ENCODE measurements around the gene CAV3.

The CAV3 gene

DNA sequence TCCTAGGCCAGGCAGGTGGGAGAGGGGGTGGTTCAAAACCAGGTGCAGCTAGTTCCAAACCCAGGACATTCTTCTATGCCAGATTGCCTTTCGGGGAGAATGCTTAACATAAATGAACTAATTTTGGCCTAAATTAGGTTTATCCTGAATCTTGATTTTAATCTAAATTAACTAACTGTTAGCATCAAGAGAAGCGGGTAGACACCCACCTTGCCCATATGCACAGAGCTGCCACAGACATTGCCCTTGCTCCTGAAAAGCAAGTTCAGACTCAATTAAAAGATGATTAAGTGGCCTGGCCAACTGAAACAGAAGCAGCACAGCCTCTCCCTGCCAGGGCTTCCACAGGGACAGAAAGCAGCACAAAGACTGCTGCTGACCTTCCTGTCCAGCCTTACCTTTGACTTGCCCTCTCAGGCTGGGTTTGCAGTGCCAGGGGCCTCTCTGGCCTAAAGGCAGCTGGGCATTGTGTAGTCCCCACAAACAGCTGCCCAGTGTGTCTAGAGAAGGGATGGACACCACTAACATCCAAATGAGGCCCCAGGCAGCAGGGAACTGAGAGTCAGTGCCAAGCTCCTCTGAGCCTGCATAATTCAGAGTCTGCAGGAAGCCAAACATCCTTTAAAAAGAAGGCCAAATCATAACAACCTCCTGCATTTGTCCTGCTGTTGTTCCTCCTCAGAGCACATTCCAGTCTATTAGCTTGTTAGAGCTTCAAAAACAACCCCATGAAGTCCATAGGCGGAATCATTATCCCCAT is 51.3 kb downstream of the CAV3 start:
- Mint-ChIP-seq H3K4me3 (no peak overlapping the region), H3K27ac (no peak overlapping the region), H3K27me3 (no peaks in the 10 kb centered on the region), H3K36me3 (no peaks in the 10 kb centered on the region), H3K9me3 (peaks cover 12% of the 10 kb centered on the region), H3K4me1 (no peaks in the 10 kb centered on the region)
- ATAC-seq = no peak

DNA sequence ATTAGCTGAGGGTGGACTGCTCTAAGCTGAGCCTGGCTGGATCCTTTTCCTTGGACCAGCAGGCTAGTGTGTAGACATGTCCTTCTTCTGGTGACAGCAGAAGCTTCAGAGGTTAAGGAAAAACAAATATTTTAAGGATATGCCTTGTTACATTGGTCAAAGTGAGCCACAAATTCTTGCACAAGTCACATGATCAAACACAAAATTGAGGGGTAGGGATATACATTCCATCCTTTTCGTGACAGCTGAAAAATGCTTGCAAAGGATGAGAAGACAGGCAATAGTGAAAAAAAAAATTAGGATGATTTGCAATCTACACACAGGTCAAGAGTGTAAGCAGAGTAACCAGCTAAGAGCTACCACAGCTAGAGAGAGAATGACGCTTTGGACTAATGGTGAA is 56.9 kb downstream of the CAV3 start:
- Mint-ChIP-seq H3K27me3 (peaks cover 2% of the 10 kb centered on the region), H3K4me1 (no peaks in the 10 kb centered on the region), H3K36me3 (no peaks in the 10 kb centered on the region), H3K9me3 (peaks cover 12% of the 10 kb centered on the region), H3K27ac (no peak overlapping the region), H3K4me3 (no peak overlapping the region)
- no peak for ATAC-seq

DNA sequence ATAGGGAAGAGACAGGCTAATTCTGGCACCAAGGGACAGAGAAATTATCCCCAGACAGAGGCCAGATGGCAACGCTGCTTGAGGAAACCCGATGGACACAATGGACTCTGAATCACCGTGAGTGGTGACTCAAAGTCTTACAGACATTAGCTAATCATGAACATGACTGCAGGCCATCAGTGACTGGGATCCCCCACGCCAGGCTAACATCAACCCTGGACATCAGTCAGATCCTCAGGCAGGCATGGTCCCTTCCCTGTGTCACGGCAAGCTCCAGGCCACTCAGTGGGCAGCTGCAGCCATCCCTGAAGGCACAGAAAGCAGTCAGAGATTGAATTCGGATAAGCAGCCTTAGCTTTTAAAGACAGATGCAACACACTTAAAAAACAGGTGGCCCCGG is 59.6 kb downstream of the CAV3 start:
- no peak overlapping the region for H3K4me3 Mint-ChIP-seq
- no peaks in the 10 kb centered on the region for H3K4me1 Mint-ChIP-seq
- H3K36me3 Mint-ChIP-seq = no peaks in the 10 kb centered on the region
- no peak overlapping the region for H3K27ac Mint-ChIP-seq
- H3K27me3 Mint-ChIP-seq = peaks cover 9% of the 10 kb centered on the region
- no peak for ATAC-seq
- peaks cover 10% of the 10 kb centered on the region for H3K9me3 Mint-ChIP-seq

DNA sequence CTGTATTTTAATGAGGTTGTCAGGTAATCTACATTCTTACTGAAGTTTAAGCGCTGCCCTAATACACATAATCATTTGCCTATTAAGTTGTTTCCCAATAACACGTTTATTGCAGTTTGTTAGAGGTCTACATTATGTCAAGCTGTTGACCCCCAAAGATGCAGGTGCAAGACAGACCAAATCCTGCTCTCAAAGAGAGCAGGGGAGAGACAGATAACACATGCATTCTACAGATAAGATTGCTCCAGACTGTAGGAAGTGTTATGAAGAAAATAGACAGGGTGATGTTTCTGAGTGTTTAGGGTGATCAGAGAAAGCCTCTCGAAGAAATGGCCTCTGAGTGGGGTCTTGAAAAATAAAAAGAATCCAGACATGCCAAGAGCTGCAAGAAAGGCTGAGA is 60.6 kb downstream of the CAV3 start:
- no peak overlapping the region for H3K4me3 Mint-ChIP-seq
- no peak overlapping the region for H3K27ac Mint-ChIP-seq
- peaks cover 7% of the 10 kb centered on the region for H3K9me3 Mint-ChIP-seq
- no peaks in the 10 kb centered on the region for H3K36me3 Mint-ChIP-seq
- ATAC-seq = no peak
- H3K4me1 Mint-ChIP-seq = no peaks in the 10 kb centered on the region
- peaks cover 9% of the 10 kb centered on the region for H3K27me3 Mint-ChIP-seq

Data from stimulated activated memory B cell treated with anti-CD40 and anti-IgM and Interleukin-4, amounts not matched to agents 10 μg/mL and 1 μg/mL and 100 μg/mL, for 72 hours (primary cell).